GM12865 (cell line): ENCODE results near the gene THTPA.

Experiments used
- DNase-seq: peaks from one replicate; pipeline ENCODE4 v3.0.0; 2010; ENCODE audit warnings: low read depth
- H3K4me3 ChIP-seq: 2 replicates; pipeline ENCODE4 v1.5.1; 2011; ENCODE audit warnings: mild to moderate bottlenecking, low read depth, low read length, control low read depth
- CTCF ChIP-seq: IDR thresholded peaks from 2 replicates; pipeline ENCODE4 v1.5.1; 2011; ENCODE audit warnings: low read length, control low read depth, low read depth, inconsistent platforms; ENCODE audit not compliant: insufficient read depth; ENCODE audit errors: missing control alignments

Gene THTPA

GRCh38 chr14:23564876-23565275, 8.8 kb downstream of the THTPA start:
- DNase-seq, result no peak
- H3K4me3 ChIP-seq, result no peak overlapping the region
- no peak for TF ChIP-seq CTCF

- TF ChIP-seq CTCF, result no peak
- no peak overlapping the region for H3K4me3 ChIP-seq
- DNase-seq, result no peak
These were observed 9.6 kb downstream of the THTPA start for GRCh38 chr14:23565626-23566025.

GRCh38 chr14:23566112-23566777, 10.2 kb downstream of the THTPA start:
- DNase-seq, result no peak
- peak overlapping the region; percentile 68 for H3K4me3 ChIP-seq
- TF ChIP-seq CTCF, result no peak

GRCh38 chr14:23566778-23567185, 10.7 kb downstream of the THTPA start:
- no peak for DNase-seq
- TF ChIP-seq CTCF, result no peak
- peak overlapping the region; percentile 68 for H3K4me3 ChIP-seq

GRCh38 chr14:23567186-23568020, 11.3 kb downstream of the THTPA start, which contains the start of gene AP1G2:
TSS of gene AP1G2 (minus strand) at chr14:23567791. CDS start at chr14:23567314, 477 bp downstream.
- H3K4me3 ChIP-seq, result peak within 1 kb of the TSS; percentile 68
- TF ChIP-seq CTCF, result no peak
- peak; percentile 95 for DNase-seq

- no peak for TF ChIP-seq CTCF
- H3K4me3 ChIP-seq, result peak overlapping the region; percentile 68
- no peak for DNase-seq
These were observed 12.0 kb downstream of the THTPA start for GRCh38 chr14:23568021-23568599.
